HCT116 (cell line): Measurements from ENCODE around the gene ISM1. TPM values are rescaled to one million over a fixed set of nuclear protein-coding genes. Genes with fewer than 3 reads are reported as not detected.

Source experiments
- ATAC-seq: fragments of 200-7000 bp; cut with Tn5 transposase; 2 replicates; pipeline ENCODE4 v1.9.1; 2020; ENCODE audit warnings: mild to moderate bottlenecking, moderate library complexity
- BruUV-seq: library from RNA; stranded (reverse); fragments of 400-500 nt; replicated peaks from 2 replicates; lab custom pipeline; 2021; lab: Mats Ljungman, UMichigan
- CTCF ChIA-PET: fragments of 300-600 bp; sonication (Branson Sonifier 250); formaldehyde crosslinking; loops from one replicate; lab custom pipeline; 2021; ENCODE audit warnings: antibody characterized with exemption; lab: Charles Lee
- POLR2A ChIA-PET: fragments of 300-600, 350-600 bp; sonication (Branson Sonifier 250); formaldehyde crosslinking; loops from one replicate; lab custom pipeline; 2021; ENCODE audit warnings: antibody characterized with exemption; lab: Charles Lee
- RAD21 ChIA-PET, 2 experiments: fragments of 300-600 bp; sonication (Branson Sonifier 250); formaldehyde crosslinking; loops; one replicate each; lab custom pipeline; 2023; ENCODE audit warnings: low total read pairs in 2 of 2; ENCODE audit not compliant: uncharacterized antibody in 2 of 2, unreplicated experiment in 2 of 2, low non-redundant PET in 1 of 2; lab: Charles Lee
- DNase-seq: peaks from one replicate; pipeline ENCODE4 v3.0.0-alpha.2; 2010; ENCODE audit warnings: low read depth, low spot score
- H2AFZ ChIP-seq: fragments of 200-600 bp; shearing (Covaris generic), sonication (generic); 2 replicates; pipeline ENCODE4 v1.6.1; 2017; ENCODE audit warnings: low read depth, mixed run types, mixed read lengths, antibody characterized with exemption, low read length; ENCODE audit not compliant: poor library complexity, severe bottlenecking
- H3K27ac ChIP-seq: 2 replicates; pipeline ENCODE4 v1.5.1; 2012; ENCODE audit warnings: low read depth, low read length
- H3K27me3 ChIP-seq: fragments of 200-600 bp; sonication (generic); 2 replicates; pipeline ENCODE4 v1.6.1; 2016; ENCODE audit warnings: mixed run types, low read length, mixed read lengths; ENCODE audit not compliant: insufficient read depth
- H3K36me3 ChIP-seq, 2 experiments: fragments of 200-500 bp in 1 of 2; fragments of 200-600 bp in 1 of 2; sonication (Bioruptor generic) in 1 of 2; sonication (generic) in 1 of 2; 2 replicates each; pipeline versions ENCODE4 v1.5.1 to v1.6.1; 2014 to 2016; ENCODE audit warnings: low read length in 2 of 2, inconsistent platforms in 1 of 2, mixed read lengths in 1 of 2, mixed run types in 1 of 2; ENCODE audit not compliant: insufficient read depth in 2 of 2, control insufficient read depth in 1 of 2
- H3K4me1 ChIP-seq, 2 experiments: fragments of 200-600 bp in 1 of 2; sonication (generic) in 1 of 2; 2 replicates each; pipeline versions ENCODE4 v1.5.1 to v1.6.1; 2012 to 2017; ENCODE audit warnings: low read length in 2 of 2, inconsistent platforms in 1 of 2, mild to moderate bottlenecking in 1 of 2, mixed read lengths in 1 of 2, mixed run types in 1 of 2, moderate library complexity in 1 of 2; ENCODE audit not compliant: insufficient read depth in 2 of 2, control insufficient read depth in 1 of 2
- H3K4me2 ChIP-seq: fragments of 200-600 bp; sonication (generic); 2 replicates; pipeline ENCODE4 v1.6.1; 2017; ENCODE audit warnings: mixed run types, low read length, mixed read lengths
- H3K4me3 ChIP-seq, 2 experiments: fragments of 200-600 bp in 1 of 2; sonication (generic) in 1 of 2; replicated peaks in 1 of 2; 2 replicates each; pipeline ENCODE4 v1.5.1; 2011 to 2016; ENCODE audit warnings: low read length in 2 of 2, control low read depth in 1 of 2, low read depth in 1 of 2, mild to moderate bottlenecking in 1 of 2, mixed read lengths in 1 of 2, mixed run types in 1 of 2
- H3K79me2 ChIP-seq: fragments of 200-600 bp; sonication (generic); 2 replicates; pipeline ENCODE4 v1.6.1; 2017; ENCODE audit warnings: mild to moderate bottlenecking, mixed run types, low read length, moderate library complexity, mixed read lengths; ENCODE audit not compliant: insufficient read depth
- H3K9ac ChIP-seq: fragments of 200-600 bp; sonication (generic); 2 replicates; pipeline ENCODE4 v1.6.1; 2016; ENCODE audit warnings: low read length, mixed read lengths
- H3K9me2 ChIP-seq: fragments of 200-600 bp; sonication (generic), shearing (Covaris generic); 2 replicates; pipeline ENCODE4 v1.6.1; 2017; ENCODE audit warnings: mixed run types, mild to moderate bottlenecking, moderate library complexity; ENCODE audit not compliant: insufficient read depth
- H3K9me3 ChIP-seq, 2 experiments: fragments of 200-500 bp in 1 of 2; fragments of 200-600 bp in 1 of 2; sonication (Bioruptor generic) in 1 of 2; sonication (generic) in 1 of 2; 2 replicates each; pipeline ENCODE4 v1.6.1; 2014 to 2017; ENCODE audit warnings: low read length in 2 of 2, mixed read lengths in 2 of 2, inconsistent platforms in 1 of 2, low read depth in 1 of 2, mild to moderate bottlenecking in 1 of 2, mixed run types in 1 of 2, moderate library complexity in 1 of 2; ENCODE audit not compliant: control insufficient read depth in 1 of 2, insufficient read depth in 1 of 2
- H4K20me1 ChIP-seq: fragments of 200-600 bp; sonication (generic), shearing (Covaris generic); 2 replicates; pipeline ENCODE4 v1.6.1; 2017; ENCODE audit warnings: mixed run types, mild to moderate bottlenecking, moderate library complexity; ENCODE audit not compliant: insufficient read depth
- CBX3 ChIP-seq: IDR thresholded peaks from 2 replicates; pipeline ENCODE4 v1.6.1; 2012; ENCODE audit warnings: low read depth
- CTCF ChIP-seq, 3 experiments: fragments of 200-600 bp in 1 of 3; sonication (generic) in 1 of 3; IDR thresholded peaks in 2 of 3; conservative IDR thresholded peaks in 1 of 3; 2 replicates each; pipeline ENCODE4 v1.5.1; 2012 to 2017; ENCODE audit warnings: low read depth in 2 of 3, low read length in 2 of 3, antibody characterized with exemption in 1 of 3, borderline replicate concordance in 1 of 3, control low read depth in 1 of 3, mild to moderate bottlenecking in 1 of 3, mixed read lengths in 1 of 3, mixed run types in 1 of 3, moderate library complexity in 1 of 3; ENCODE audit not compliant: insufficient read depth in 1 of 3
- EGR1 ChIP-seq: IDR thresholded peaks from 2 replicates; pipeline ENCODE4 v1.6.1; 2012; ENCODE audit warnings: low read depth
- ELF1 ChIP-seq: IDR thresholded peaks from 2 replicates; pipeline ENCODE4 v1.6.1; 2012; ENCODE audit warnings: low read depth, borderline replicate concordance
- EZH2 ChIP-seq: fragments of 200-600 bp; sonication (generic); IDR thresholded peaks from 2 replicates; pipeline ENCODE4 v1.6.1; 2017; ENCODE audit warnings: antibody characterized with exemption, mixed run types
- EZH2phosphoT487 ChIP-seq: fragments of 200-600 bp; IDR thresholded peaks from 2 replicates; pipeline ENCODE4 v1.6.1; 2018; ENCODE audit warnings: antibody characterized with exemption, borderline replicate concordance
- FOSL1 ChIP-seq: IDR thresholded peaks from 2 replicates; pipeline ENCODE4 v1.6.1; 2012; ENCODE audit warnings: low read depth
- JUND ChIP-seq: IDR thresholded peaks from 2 replicates; pipeline ENCODE4 v1.6.1; 2012
- MAX ChIP-seq: IDR thresholded peaks from 2 replicates; pipeline ENCODE4 v1.6.1; 2012
- POLR2A ChIP-seq: IDR thresholded peaks from 2 replicates; pipeline ENCODE4 v1.7.0; 2011; ENCODE audit warnings: borderline replicate concordance; ENCODE audit not compliant: insufficient read depth, insufficient read length; ENCODE audit errors: extremely low read depth
- POLR2AphosphoS5 ChIP-seq: IDR thresholded peaks from 2 replicates; pipeline ENCODE4 v1.6.1; 2011; ENCODE audit warnings: mild to moderate bottlenecking, low read depth, low read length, moderate library complexity
- RAD21 ChIP-seq: IDR thresholded peaks from 2 replicates; pipeline ENCODE4 v1.6.1; 2012; ENCODE audit warnings: low read depth, mild to moderate bottlenecking
- SIN3A ChIP-seq: IDR thresholded peaks from 2 replicates; pipeline ENCODE4 v1.6.1; 2012; ENCODE audit warnings: low read depth
- SP1 ChIP-seq: IDR thresholded peaks from 2 replicates; pipeline ENCODE4 v1.6.1; 2012; ENCODE audit warnings: low read depth
- TCF7L2 ChIP-seq: IDR thresholded peaks from 2 replicates; pipeline ENCODE4 v1.7.0; 2011; ENCODE audit warnings: borderline replicate concordance, inconsistent platforms; ENCODE audit not compliant: insufficient read depth, insufficient read length; ENCODE audit errors: extremely low read depth
- YY1 ChIP-seq: IDR thresholded peaks from 2 replicates; pipeline ENCODE4 v1.6.1; 2011; ENCODE audit warnings: low read length, low read depth, moderate library complexity, mild to moderate bottlenecking; ENCODE audit not compliant: insufficient replicate concordance; ENCODE audit errors: extremely low read depth
- ZBTB33 ChIP-seq: IDR thresholded peaks from 2 replicates; pipeline ENCODE4 v1.6.1; 2011; ENCODE audit warnings: mild to moderate bottlenecking, low read length, moderate library complexity; ENCODE audit not compliant: insufficient replicate concordance; ENCODE audit errors: extremely low read depth
- ZFX ChIP-seq: fragments of 450-650 bp; IDR thresholded peaks from 2 replicates; pipeline ENCODE4 v1.6.1; 2017
- ZNF274 ChIP-seq: fragments of 200-500 bp; sonication (Bioruptor generic); IDR thresholded peaks from 2 replicates; pipeline ENCODE4 v1.6.1; 2014; ENCODE audit warnings: mild to moderate bottlenecking, low read depth, low read length, inconsistent platforms
- intact Hi-C: fragments of 100-400 bp; cut with micrococcal nuclease; formaldehyde crosslinking; loops from 2 replicates; pipeline ENCODE4 v1.10.0; 2022
- total RNA-seq: library from RNA; stranded (reverse); gene quantifications from one replicate; pipeline ENCODE4 v1.2.1, GENCODE V29; 2021; ENCODE audit not compliant: unreplicated experiment

ISM1 gene
- total RNA-seq, 1 experiment from 2014 or later: 0.37 TPM

- no TSS peak for BruUV-seq
- Histone ChIP-seq H3K36me3 (no peaks in the 10 kb centered on the region), H3K9me2 (no peaks in the 10 kb centered on the region), H3K4me2 (no peak overlapping the region), H3K27ac (no peak overlapping the region), H3K27me3 (no peaks in the 10 kb centered on the region), H4K20me1 (no peaks in the 10 kb centered on the region), H3K9me3 (no peaks in the 10 kb centered on the region), H3K4me1 (peaks cover 0 to 5% of the 10 kb centered on the region in 2 experiments; a peak in 1 of 4 replicates), H3K4me3 (no peak overlapping the region), H3K9ac (no peak overlapping the region), H3K79me2 (no peaks in the 10 kb centered on the region), H2AFZ (no peak overlapping the region)
- ChIA-PET POLR2A (no interaction called here), RAD21 (no interaction called here), CTCF (no interaction called here)
- DNase-seq (no peak), ATAC-seq (no peak)
- intact Hi-C loops: no loop called here
- TF ChIP-seq ZNF274 (no peak), MAX (no peak), POLR2AphosphoS5 (no peak), ZFX (no peak), SIN3A (no peak), POLR2A (no peak), JUND (no peak), CTCF (IDR thresholded peaks at IDR 0.05 in 2 of 3, conservative IDR thresholded peaks at IDR 0.05 in 1 of 3; ENCODE audit: borderline replicate concordance in 1 of 3, insufficient read depth in 1 of 3, low read depth in 2 of 3, low read length in 2 of 3) (no peak), CBX3 (no peak), YY1 (no peak), TCF7L2 (no peak), ELF1 (no peak), FOSL1 (no peak), ZBTB33 (no peak), EGR1 (no peak), EZH2phosphoT487 (no peak), SP1 (no peak), RAD21 (no peak), EZH2 (no peak)
Measured at GRCh38 chr20:13331536-13331935, 110.5 kb downstream of the ISM1 start.
